Liver (tissue), 3 donors: Measurements from ENCODE around the gene LY6G6C.
A peak's percentile ranks its signal among the peaks of the same experiment; 100 is the strongest.

Source experiments
- EGR1 ChIP-seq, 2 donors: IDR thresholded peaks; 2 replicates each; pipeline ENCODE4 v1.6.1; 2016 to 2018; ENCODE audit warnings: antibody characterized with exemption in 2 of 2, low read depth in 2 of 2
- GABPA ChIP-seq, 2 donors: IDR thresholded peaks in 1 of 2; conservative IDR thresholded peaks in 1 of 2; 2 replicates each; pipeline ENCODE4 v1.6.1; 2016; ENCODE audit warnings: antibody characterized with exemption in 2 of 2, mild to moderate bottlenecking in 1 of 2, moderate library complexity in 1 of 2
- HNF4A ChIP-seq, 2 donors: conservative IDR thresholded peaks; 2 replicates each; pipeline ENCODE4 v1.6.1; 2016; ENCODE audit warnings: antibody characterized with exemption in 2 of 2, mild to moderate bottlenecking in 2 of 2
- RAD21 ChIP-seq, 2 donors: IDR thresholded peaks; 2 replicates each; pipeline ENCODE4 v1.6.1; 2016; ENCODE audit warnings: antibody characterized with exemption in 2 of 2, mild to moderate bottlenecking in 2 of 2
- SP1 ChIP-seq: IDR thresholded peaks from 2 replicates; pipeline ENCODE4 v1.6.1; 2018; ENCODE audit warnings: antibody characterized with exemption, mild to moderate bottlenecking
- TF ChIP-seq, protein P1 (sequence below): IDR thresholded peaks from 2 replicates; pipeline ENCODE4 v1.6.1; 2016; ENCODE audit warnings: antibody characterized with exemption
- TF ChIP-seq, protein P2 (sequence below): fragments of 150-350 bp; IDR thresholded peaks from 2 replicates; pipeline ENCODE4 v1.5.1; 2017; ENCODE audit warnings: improper control_type of control experiment, low read depth, low read length; ENCODE audit not compliant: missing input control
- donor health status: healthy.
- donor health status: healthy.

DNA sequence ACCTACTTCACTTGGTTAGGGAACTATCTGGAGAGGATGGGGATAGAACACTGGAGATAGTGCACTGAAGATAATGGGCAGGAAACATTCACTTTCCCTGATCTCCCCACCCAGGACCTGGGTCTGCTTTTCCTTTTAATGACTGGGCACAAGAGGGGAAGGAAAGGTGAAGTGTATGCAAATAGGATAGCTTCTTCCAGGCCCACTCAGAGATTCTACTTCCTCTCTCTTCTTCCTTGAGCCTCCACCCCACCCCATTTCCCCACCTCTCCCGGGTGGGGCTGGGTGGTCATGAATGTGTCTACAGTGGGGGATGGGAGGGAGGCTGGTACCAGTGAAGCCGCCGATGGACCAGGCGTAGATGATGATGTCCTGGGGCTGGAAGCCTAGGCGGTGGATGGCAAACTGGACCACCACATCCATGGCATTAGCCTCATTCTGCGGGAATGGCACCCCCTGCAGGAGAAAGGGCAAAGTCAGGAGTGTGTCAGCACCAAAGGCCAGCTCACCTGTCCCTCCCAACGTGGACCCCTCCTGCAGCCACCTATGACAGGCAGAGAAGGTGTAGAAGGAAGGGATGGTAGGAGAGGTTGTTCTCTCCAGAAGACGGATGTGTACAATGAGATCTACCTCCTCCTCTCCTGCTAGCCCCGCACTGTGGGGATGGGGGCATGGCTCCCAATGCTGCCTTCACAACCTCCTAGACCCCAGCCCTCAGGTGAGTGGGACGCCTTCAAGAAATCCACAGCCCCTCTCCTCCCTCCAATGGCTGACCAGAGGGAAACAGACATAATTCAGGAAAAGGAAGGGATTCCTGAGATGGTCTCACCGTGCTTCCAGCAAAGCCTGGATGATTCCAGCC, 32.1 kb downstream of the LY6G6C start:
- TF ChIP-seq, protein P1, sequence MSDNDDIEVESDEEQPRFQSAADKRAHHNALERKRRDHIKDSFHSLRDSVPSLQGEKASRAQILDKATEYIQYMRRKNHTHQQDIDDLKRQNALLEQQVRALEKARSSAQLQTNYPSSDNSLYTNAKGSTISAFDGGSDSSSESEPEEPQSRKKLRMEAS, result no peak
- TF ChIP-seq, protein P2, sequence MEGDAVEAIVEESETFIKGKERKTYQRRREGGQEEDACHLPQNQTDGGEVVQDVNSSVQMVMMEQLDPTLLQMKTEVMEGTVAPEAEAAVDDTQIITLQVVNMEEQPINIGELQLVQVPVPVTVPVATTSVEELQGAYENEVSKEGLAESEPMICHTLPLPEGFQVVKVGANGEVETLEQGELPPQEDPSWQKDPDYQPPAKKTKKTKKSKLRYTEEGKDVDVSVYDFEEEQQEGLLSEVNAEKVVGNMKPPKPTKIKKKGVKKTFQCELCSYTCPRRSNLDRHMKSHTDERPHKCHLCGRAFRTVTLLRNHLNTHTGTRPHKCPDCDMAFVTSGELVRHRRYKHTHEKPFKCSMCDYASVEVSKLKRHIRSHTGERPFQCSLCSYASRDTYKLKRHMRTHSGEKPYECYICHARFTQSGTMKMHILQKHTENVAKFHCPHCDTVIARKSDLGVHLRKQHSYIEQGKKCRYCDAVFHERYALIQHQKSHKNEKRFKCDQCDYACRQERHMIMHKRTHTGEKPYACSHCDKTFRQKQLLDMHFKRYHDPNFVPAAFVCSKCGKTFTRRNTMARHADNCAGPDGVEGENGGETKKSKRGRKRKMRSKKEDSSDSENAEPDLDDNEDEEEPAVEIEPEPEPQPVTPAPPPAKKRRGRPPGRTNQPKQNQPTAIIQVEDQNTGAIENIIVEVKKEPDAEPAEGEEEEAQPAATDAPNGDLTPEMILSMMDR, result no peak
- TF ChIP-seq HNF4A (conservative IDR thresholded peaks at IDR 0.05), result no peak
- TF ChIP-seq GABPA (IDR thresholded peaks at IDR 0.05 in 1 of 2, conservative IDR thresholded peaks at IDR 0.05 in 1 of 2), result no peak
- no peak for TF ChIP-seq EGR1 (IDR thresholded peaks at IDR 0.05; ENCODE audit: low read depth in 2 of 2)
- no peak for TF ChIP-seq SP1
- peak in 1 of 2 donors; percentile 17 for TF ChIP-seq RAD21 (IDR thresholded peaks at IDR 0.05)
